HUES6 (cell line): ENCODE results near the gene GEMIN4.

Experiments
- H3K27ac ChIP-seq: 2 replicates; pipeline ENCODE4 v1.7.0; 2013; ENCODE audit warnings: low read depth, mild to moderate bottlenecking, low read length, inconsistent platforms
- H3K27me3 ChIP-seq: 2 replicates; pipeline ENCODE4 v1.6.1; 2013; ENCODE audit warnings: low read length; ENCODE audit not compliant: control insufficient read depth, insufficient read depth
- H3K36me3 ChIP-seq: 2 replicates; pipeline ENCODE4 v1.6.1; 2013; ENCODE audit warnings: low read length; ENCODE audit not compliant: control insufficient read depth, insufficient read depth
- H3K4me1 ChIP-seq: 2 replicates; pipeline ENCODE4 v1.6.1; 2013; ENCODE audit warnings: low read length; ENCODE audit not compliant: control insufficient read depth, insufficient read depth
- H3K4me3 ChIP-seq: 2 replicates; pipeline ENCODE4 v1.5.1; 2013; ENCODE audit warnings: low read depth, low read length
- H3K9ac ChIP-seq: one replicate; pipeline ENCODE4 v1.6.1; 2013; ENCODE audit warnings: mild to moderate bottlenecking, low read length
- H3K9me3 ChIP-seq: 2 replicates; pipeline ENCODE4 v1.6.1; 2013; ENCODE audit warnings: low read depth, low read length; ENCODE audit not compliant: control insufficient read depth, insufficient read depth

The GEMIN4 gene

GRCh38 chr17:725084-725483, 27.0 kb downstream of the GEMIN4 start:
- no peak overlapping the region for H3K27ac ChIP-seq
- no peaks in the 10 kb centered on the region; the same call in 1 of the 2 replicates for H3K27me3 ChIP-seq
- no peak overlapping the region for H3K9ac ChIP-seq
- H3K4me3 ChIP-seq, result no peak overlapping the region
- H3K4me1 ChIP-seq, result peaks cover 15% of the 10 kb centered on the region
- H3K9me3 ChIP-seq, result no peaks in the 10 kb centered on the region
- H3K36me3 ChIP-seq, result no peaks in the 10 kb centered on the region

- Histone ChIP-seq H3K27me3 (no peaks in the 10 kb centered on the region; the same call in 1 of the 2 replicates), H3K9me3 (no peaks in the 10 kb centered on the region), H3K4me3 (no peak overlapping the region)
Measured at GRCh38 chr17:721540-721937, 30.5 kb downstream of the GEMIN4 start.

GRCh38 chr17:720706-721539, 31.1 kb downstream of the GEMIN4 start:
- H3K36me3 ChIP-seq, result no peaks in the 10 kb centered on the region
- no peaks in the 10 kb centered on the region for H3K27me3 ChIP-seq
- H3K9ac ChIP-seq, result no peak overlapping the region
- H3K27ac ChIP-seq, result no peak overlapping the region
- H3K9me3 ChIP-seq, result no peaks in the 10 kb centered on the region
- H3K4me3 ChIP-seq, result no peak overlapping the region
- peaks cover 5% of the 10 kb centered on the region for H3K4me1 ChIP-seq

More at GRCh38 chr17:721540-721937, 30.5 kb downstream of the GEMIN4 start:
- no peaks in the 10 kb centered on the region for H3K36me3 ChIP-seq
- H3K27ac ChIP-seq, result no peak overlapping the region
- H3K4me1 ChIP-seq, result peaks cover 11% of the 10 kb centered on the region
- H3K9ac ChIP-seq, result no peak overlapping the region

GRCh38 chr17:718075-718474, 34.0 kb downstream of the GEMIN4 start:
- no peak overlapping the region for H3K27ac ChIP-seq
- H3K9me3 ChIP-seq, result no peaks in the 10 kb centered on the region
- no peak overlapping the region for H3K9ac ChIP-seq
- H3K36me3 ChIP-seq, result no peaks in the 10 kb centered on the region
- H3K4me1 ChIP-seq, result no peaks in the 10 kb centered on the region
- no peaks in the 10 kb centered on the region for H3K27me3 ChIP-seq
- no peak overlapping the region for H3K4me3 ChIP-seq

- Histone ChIP-seq H3K27me3 (no peaks in the 10 kb centered on the region), H3K36me3 (peaks cover 36% of the 10 kb centered on the region), H3K9ac (no peak overlapping the region), H3K4me3 (no peak overlapping the region), H3K4me1 (no peaks in the 10 kb centered on the region), H3K27ac (no peak overlapping the region), H3K9me3 (no peaks in the 10 kb centered on the region)
Measured at GRCh38 chr17:708132-708531, 43.9 kb downstream of the GEMIN4 start.

- Histone ChIP-seq H3K9ac (no peak overlapping the region), H3K4me3 (no peak overlapping the region), H3K9me3 (no peaks in the 10 kb centered on the region), H3K36me3 (peaks cover 36% of the 10 kb centered on the region), H3K27me3 (no peaks in the 10 kb centered on the region), H3K4me1 (no peaks in the 10 kb centered on the region), H3K27ac (no peak overlapping the region)
Measured at GRCh38 chr17:705863-706262, 46.2 kb downstream of the GEMIN4 start.

GRCh38 chr17:705011-705410, 47.1 kb downstream of the GEMIN4 start:
- H3K9ac ChIP-seq, result no peak overlapping the region
- H3K36me3 ChIP-seq, result peaks cover 33% of the 10 kb centered on the region
- H3K9me3 ChIP-seq, result no peaks in the 10 kb centered on the region
- H3K4me1 ChIP-seq, result no peaks in the 10 kb centered on the region
- no peak overlapping the region for H3K27ac ChIP-seq
- H3K27me3 ChIP-seq, result no peaks in the 10 kb centered on the region
- no peak overlapping the region for H3K4me3 ChIP-seq

GRCh38 chr17:704111-704864, 47.8 kb downstream of the GEMIN4 start:
- Histone ChIP-seq H3K4me1 (no peaks in the 10 kb centered on the region), H3K36me3 (peaks cover 29% of the 10 kb centered on the region), H3K4me3 (no peak overlapping the region), H3K9me3 (no peaks in the 10 kb centered on the region), H3K27me3 (no peaks in the 10 kb centered on the region), H3K27ac (no peak overlapping the region), H3K9ac (no peak overlapping the region)

- Histone ChIP-seq H3K27ac (no peak overlapping the region), H3K4me1 (no peaks in the 10 kb centered on the region), H3K27me3 (no peaks in the 10 kb centered on the region), H3K4me3 (no peak overlapping the region), H3K9ac (no peak overlapping the region), H3K9me3 (no peaks in the 10 kb centered on the region), H3K36me3 (peaks cover 20% of the 10 kb centered on the region)
Measured at GRCh38 chr17:703081-703875, 48.8 kb downstream of the GEMIN4 start.

- no peaks in the 10 kb centered on the region for H3K4me1 ChIP-seq
- no peak overlapping the region for H3K4me3 ChIP-seq
- H3K9me3 ChIP-seq, result no peaks in the 10 kb centered on the region
- no peaks in the 10 kb centered on the region for H3K27me3 ChIP-seq
- H3K27ac ChIP-seq, result no peak overlapping the region
- no peak overlapping the region for H3K9ac ChIP-seq
- peaks cover 22% of the 10 kb centered on the region for H3K36me3 ChIP-seq
Measured at GRCh38 chr17:700504-701094, 51.5 kb downstream of the GEMIN4 start.
